OCI-LY1 (cell line): Measurements from ENCODE around the gene MSH6.

Experiments
- H2AFZ ChIP-seq: fragments of 200-600 bp; sonication (generic), shearing (Covaris generic); 2 replicates; pipeline ENCODE4 v1.6.0; 2014; ENCODE audit warnings: antibody characterized with exemption, mild to moderate bottlenecking, low read length
- H3F3A ChIP-seq: fragments of 200-600 bp; sonication (generic), shearing (Covaris generic); 2 replicates; pipeline ENCODE4 v1.6.0; 2014; ENCODE audit warnings: mild to moderate bottlenecking, antibody characterized with exemption, low read length, moderate library complexity; ENCODE audit not compliant: insufficient read depth
- H3K27ac ChIP-seq: fragments of 200-600 bp; sonication (generic); 2 replicates; pipeline ENCODE4 v1.5.1; 2014; ENCODE audit warnings: low read length, mixed run types, mild to moderate bottlenecking, low read depth; ENCODE audit not compliant: poor library complexity, severe bottlenecking
- H3K27me3 ChIP-seq: fragments of 200-600 bp; sonication (generic); 2 replicates; pipeline ENCODE4 v1.6.0; 2014; ENCODE audit warnings: antibody characterized with exemption, mild to moderate bottlenecking, low read length, moderate library complexity; ENCODE audit not compliant: insufficient read depth
- H3K36me3 ChIP-seq: fragments of 200-600 bp; sonication (generic); 2 replicates; pipeline ENCODE4 v1.6.1; 2014; ENCODE audit warnings: mild to moderate bottlenecking, antibody characterized with exemption, low read length, moderate library complexity, mixed read lengths; ENCODE audit not compliant: insufficient read depth
- H3K4me1 ChIP-seq: fragments of 200-600 bp; sonication (generic); 2 replicates; pipeline ENCODE4 v1.5.1; 2014; ENCODE audit warnings: mild to moderate bottlenecking, low read length, moderate library complexity; ENCODE audit not compliant: insufficient read depth, severe bottlenecking
- H3K4me2 ChIP-seq: fragments of 200-600 bp; sonication (generic), shearing (Covaris generic); 2 replicates; pipeline ENCODE4 v1.6.1; 2014; ENCODE audit warnings: low read length
- H3K4me3 ChIP-seq: fragments of 200-600 bp; sonication (generic); 2 replicates; pipeline ENCODE4 v1.5.1; 2014; ENCODE audit warnings: low read length, low read depth, mild to moderate bottlenecking, mixed read lengths; ENCODE audit not compliant: poor library complexity, severe bottlenecking
- H3K79me2 ChIP-seq: fragments of 200-600 bp; shearing (Covaris generic); 2 replicates; pipeline ENCODE4 v1.6.1; 2016; ENCODE audit warnings: mixed run types, low read length, mixed read lengths; ENCODE audit not compliant: insufficient read depth
- H3K9ac ChIP-seq: fragments of 200-600 bp; sonication (generic), shearing (Covaris generic); 2 replicates; pipeline ENCODE4 v1.6.1; 2014; ENCODE audit warnings: mild to moderate bottlenecking, low read length, mixed read lengths
- H3K9me2 ChIP-seq: fragments of 200-600 bp; sonication (generic), shearing (Covaris generic); 2 replicates; pipeline ENCODE4 v1.6.1; 2014; ENCODE audit warnings: low read depth, mild to moderate bottlenecking, low read length, mixed read lengths
- H3K9me3 ChIP-seq: fragments of 200-600 bp; shearing (Covaris generic); 2 replicates; pipeline ENCODE4 v1.6.1; 2014; ENCODE audit warnings: low read length, mixed read lengths
- H4K20me1 ChIP-seq: fragments of 200-600 bp; sonication (generic), shearing (Covaris generic); 2 replicates; pipeline ENCODE4 v1.6.0; 2016; ENCODE audit warnings: mild to moderate bottlenecking, low read length; ENCODE audit not compliant: insufficient read depth
- EZH2 ChIP-seq: fragments of 200-600 bp; sonication (generic), shearing (Covaris generic); IDR thresholded peaks from 2 replicates; pipeline ENCODE4 v1.8.0; 2017; ENCODE audit warnings: borderline replicate concordance, mixed run types, mild to moderate bottlenecking, antibody characterized with exemption, low read length, moderate library complexity, mixed read lengths
- TF ChIP-seq, protein P1 (sequence below): fragments of 200-600 bp; sonication (generic), shearing (Covaris generic); IDR thresholded peaks from 2 replicates; pipeline ENCODE4 v1.5.1; 2017; ENCODE audit warnings: mild to moderate bottlenecking, antibody characterized with exemption, low read length, moderate library complexity, mixed read lengths

The MSH6 gene

DNA sequence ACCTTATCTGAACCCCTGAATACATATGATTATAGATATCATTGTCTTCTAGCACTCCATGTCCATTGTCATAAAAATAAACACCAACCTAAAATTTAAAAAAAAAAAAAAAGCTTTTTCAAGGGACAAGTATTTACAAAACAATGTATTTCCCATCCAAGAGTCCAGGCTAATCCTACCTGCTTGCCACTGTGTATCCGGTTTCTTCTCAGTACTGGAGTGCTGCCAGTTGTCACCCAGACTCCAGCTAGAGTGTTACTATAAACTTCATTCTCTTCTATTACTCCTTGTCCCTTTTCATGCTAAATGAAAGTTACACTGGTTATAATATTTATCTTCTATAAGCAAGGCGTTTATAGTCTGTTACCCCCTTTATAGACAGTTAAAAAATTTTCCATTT is 35.8 kb downstream of the MSH6 start:
- Histone ChIP-seq H3K9ac (no peak overlapping the region), H3K79me2 (no peaks in the 10 kb centered on the region), H4K20me1 (no peaks in the 10 kb centered on the region), H3K4me3 (no peak overlapping the region), H3K4me2 (no peak overlapping the region), H3K36me3 (peaks cover 90% of the 10 kb centered on the region), H3K27ac (no peak overlapping the region), H3K4me1 (no peaks in the 10 kb centered on the region), H2AFZ (no peak overlapping the region), H3F3A (no peaks in the 10 kb centered on the region), H3K27me3 (no peaks in the 10 kb centered on the region), H3K9me3 (no peaks in the 10 kb centered on the region), H3K9me2 (no peaks in the 10 kb centered on the region)
- TF ChIP-seq, protein P1, sequence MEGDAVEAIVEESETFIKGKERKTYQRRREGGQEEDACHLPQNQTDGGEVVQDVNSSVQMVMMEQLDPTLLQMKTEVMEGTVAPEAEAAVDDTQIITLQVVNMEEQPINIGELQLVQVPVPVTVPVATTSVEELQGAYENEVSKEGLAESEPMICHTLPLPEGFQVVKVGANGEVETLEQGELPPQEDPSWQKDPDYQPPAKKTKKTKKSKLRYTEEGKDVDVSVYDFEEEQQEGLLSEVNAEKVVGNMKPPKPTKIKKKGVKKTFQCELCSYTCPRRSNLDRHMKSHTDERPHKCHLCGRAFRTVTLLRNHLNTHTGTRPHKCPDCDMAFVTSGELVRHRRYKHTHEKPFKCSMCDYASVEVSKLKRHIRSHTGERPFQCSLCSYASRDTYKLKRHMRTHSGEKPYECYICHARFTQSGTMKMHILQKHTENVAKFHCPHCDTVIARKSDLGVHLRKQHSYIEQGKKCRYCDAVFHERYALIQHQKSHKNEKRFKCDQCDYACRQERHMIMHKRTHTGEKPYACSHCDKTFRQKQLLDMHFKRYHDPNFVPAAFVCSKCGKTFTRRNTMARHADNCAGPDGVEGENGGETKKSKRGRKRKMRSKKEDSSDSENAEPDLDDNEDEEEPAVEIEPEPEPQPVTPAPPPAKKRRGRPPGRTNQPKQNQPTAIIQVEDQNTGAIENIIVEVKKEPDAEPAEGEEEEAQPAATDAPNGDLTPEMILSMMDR = no peak
- TF ChIP-seq EZH2 = no peak

DNA sequence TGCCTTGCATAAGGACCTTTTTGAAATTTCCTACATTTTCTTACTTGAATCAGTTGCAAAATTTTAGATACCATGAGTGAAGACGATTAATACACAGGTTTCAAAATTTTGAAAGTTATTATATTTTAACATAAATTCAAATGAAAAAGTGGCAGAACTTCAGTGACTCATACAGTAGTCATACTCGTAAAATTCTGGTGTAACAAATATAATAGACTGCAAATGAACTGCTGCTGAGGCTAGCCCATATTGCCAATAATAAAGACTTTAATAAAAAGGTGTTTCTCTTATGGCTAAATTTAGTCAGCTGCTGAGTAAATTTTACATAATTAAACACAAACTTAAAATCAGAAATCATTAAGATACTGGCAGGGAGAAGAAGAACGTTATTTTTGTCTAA is 36.9 kb downstream of the MSH6 start:
- Histone ChIP-seq H3K79me2 (no peaks in the 10 kb centered on the region), H3K36me3 (peaks cover 94% of the 10 kb centered on the region)

DNA sequence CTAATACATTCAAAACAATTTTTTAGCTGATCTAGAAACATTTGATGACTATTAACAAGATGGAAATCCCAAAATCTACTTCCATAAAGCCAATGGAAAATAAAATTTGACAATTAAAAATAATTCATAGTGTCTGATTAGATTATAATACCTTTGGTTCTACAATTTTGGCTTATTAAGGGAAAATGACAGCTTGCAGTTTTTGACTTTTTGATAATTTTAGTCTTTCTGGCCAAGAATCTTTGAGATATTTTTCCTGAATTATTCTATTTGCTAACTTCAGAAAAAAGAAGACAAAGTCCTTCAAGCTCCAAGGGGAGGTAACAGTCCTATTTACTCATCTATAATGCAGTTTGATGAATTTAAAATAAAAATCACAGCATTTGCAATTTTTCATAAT is 39.6 kb downstream of the MSH6 start:
- Histone ChIP-seq H3K27me3 (no peaks in the 10 kb centered on the region), H2AFZ (no peak overlapping the region), H3K79me2 (no peaks in the 10 kb centered on the region), H3F3A (no peaks in the 10 kb centered on the region), H3K4me1 (no peaks in the 10 kb centered on the region), H3K4me2 (no peak overlapping the region), H3K9ac (no peak overlapping the region), H3K4me3 (no peak overlapping the region), H3K36me3 (peaks cover 89% of the 10 kb centered on the region), H3K9me3 (no peaks in the 10 kb centered on the region), H3K9me2 (no peaks in the 10 kb centered on the region), H3K27ac (no peak overlapping the region), H4K20me1 (no peaks in the 10 kb centered on the region)
- no peak for TF ChIP-seq EZH2
- TF ChIP-seq, protein P1 = no peak

More for the DNA sequence above, 36.9 kb downstream of the MSH6 start:
- Histone ChIP-seq H4K20me1 (no peaks in the 10 kb centered on the region), H3K4me3 (no peak overlapping the region), H3K27me3 (no peaks in the 10 kb centered on the region), H3K9ac (no peak overlapping the region), H3K4me2 (no peak overlapping the region), H3F3A (no peaks in the 10 kb centered on the region), H3K9me3 (no peaks in the 10 kb centered on the region), H3K27ac (no peak overlapping the region), H3K9me2 (no peaks in the 10 kb centered on the region), H2AFZ (no peak overlapping the region), H3K4me1 (no peaks in the 10 kb centered on the region)
- no peak for TF ChIP-seq EZH2
- TF ChIP-seq, protein P1 = no peak
